OCI-M1 (cell line): Measurements from ENCODE around the gene ADH1A.
"Not testable (repeated sequence)": the region's sequence is repeated elsewhere in the genome, so short reads cannot be mapped to it uniquely, and the experiment has no call there.

Source experiments
- DNase-seq: peaks from one replicate; lab custom pipeline; 2025; lab: John Stamatoyannopoulos, UW

The ADH1A gene

DNA sequence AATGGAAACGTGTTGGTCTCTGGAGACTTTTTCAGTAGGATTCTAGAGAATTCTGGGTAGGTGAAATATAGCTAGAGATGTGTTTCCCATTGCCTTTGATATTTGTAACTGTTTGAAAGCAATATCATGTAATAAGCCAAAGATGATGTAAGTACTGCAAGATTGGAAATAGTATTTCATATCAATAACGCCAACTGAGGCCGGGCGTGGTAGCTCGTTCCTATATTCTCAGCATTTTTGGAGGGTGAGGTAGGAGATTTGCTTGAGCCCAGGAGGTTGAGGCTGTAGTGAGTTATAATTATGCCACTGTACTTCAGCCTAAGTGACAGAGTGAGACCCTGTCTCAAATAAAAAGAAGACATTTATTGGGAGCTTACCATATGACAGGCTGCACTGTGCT is 9.5 kb downstream of the ADH1A start:
- DNase-seq, result no peak

DNA sequence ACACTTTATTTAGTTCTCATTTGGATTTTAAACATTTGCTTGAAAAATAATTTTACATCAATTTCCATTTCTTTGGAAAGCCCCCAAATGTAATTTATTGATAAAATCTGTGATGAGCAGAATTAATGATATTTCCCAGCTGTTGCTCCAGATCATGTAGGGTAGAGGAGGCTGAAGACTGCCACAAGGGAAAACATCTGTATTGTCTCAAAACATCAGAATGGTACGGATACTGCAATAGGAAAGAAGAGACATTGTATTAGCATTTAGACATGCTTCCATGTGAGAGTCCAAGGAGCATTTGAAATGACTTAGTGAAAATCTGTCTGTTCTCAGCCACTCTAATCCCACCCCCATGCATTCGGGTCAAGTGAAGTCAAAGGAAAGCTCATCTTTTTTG is 14.4 kb downstream of the ADH1A start:
- no peak for DNase-seq

DNA sequence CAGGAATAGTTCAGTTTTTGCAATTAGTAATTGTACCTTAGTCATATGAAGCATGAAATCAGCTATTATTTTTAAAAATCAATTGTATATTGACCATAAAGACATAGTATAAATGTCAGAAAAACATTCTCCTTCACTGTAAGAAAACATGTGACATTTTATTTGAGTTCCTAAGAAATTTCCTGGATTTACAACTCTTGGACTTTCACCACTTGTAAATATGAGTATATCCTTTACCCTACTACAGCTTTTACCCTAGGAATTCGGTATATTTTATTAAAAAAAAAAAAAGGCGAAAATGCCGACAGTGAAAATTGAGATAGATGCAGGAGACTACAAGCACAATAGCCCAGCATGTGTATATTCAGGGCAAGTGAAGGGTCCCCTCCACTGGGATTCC is 14.9 kb downstream of the ADH1A start:
- no peak for DNase-seq

DNA sequence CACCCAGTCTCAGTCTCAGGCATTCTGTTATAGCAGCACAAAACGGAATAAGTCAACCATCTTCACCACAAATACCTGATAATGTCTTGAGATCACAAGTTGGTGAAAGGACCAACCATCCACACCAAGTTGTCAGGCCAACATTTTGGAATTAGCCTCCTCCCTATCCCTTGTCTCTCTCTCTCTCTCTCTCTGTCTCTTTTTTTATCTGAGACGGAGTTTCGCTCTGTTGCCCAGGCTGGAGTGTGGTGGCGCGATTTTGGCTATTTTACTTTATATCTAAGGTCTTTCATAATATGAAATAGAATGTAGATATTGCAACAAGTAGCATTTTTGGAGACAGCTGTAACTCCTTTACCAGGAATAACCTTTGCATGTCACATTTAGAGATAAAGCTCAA is 15.7 kb downstream of the ADH1A start:
- DNase-seq, result no peak

DNA sequence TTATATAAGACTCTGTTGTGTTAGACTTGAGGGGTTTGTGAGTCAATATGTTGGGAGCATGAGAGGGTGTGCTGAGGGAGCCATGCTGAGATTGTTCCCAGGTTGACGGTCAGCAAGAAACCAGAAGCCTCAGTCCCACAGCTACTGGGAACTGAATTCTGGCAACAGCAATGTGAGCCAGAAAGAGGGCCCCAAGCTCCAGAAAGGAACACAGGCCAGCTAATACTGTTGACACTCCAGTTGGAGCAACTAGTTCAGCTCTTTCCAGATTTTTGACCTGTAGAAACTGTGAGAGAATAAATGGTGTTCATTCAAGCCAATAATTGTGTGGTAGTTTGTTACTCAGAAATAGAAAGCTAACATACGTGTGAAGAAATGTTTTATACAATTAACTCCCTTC is 17.1 kb downstream of the ADH1A start:
- DNase-seq, result no peak

DNA sequence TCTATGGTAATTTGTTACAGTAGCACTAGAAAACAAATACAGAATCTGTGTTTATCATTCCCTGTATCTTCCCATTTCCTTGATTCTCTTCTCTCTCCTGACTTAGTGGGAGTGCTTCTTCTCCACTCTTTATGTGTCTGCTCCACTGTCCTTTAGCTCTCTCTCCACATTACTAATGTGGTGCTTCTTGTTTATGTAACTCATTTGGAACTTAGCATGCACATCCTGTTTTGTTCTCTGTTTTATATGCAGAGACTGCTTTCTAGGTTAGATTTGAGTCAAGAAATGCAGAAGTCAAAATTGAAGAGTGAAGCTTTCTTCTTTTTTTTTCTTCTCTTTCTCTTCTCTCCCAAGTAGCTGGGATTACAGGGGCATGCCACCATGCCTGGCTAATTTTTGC is 25.9 kb downstream of the ADH1A start:
- DNase-seq, result no peak

DNA sequence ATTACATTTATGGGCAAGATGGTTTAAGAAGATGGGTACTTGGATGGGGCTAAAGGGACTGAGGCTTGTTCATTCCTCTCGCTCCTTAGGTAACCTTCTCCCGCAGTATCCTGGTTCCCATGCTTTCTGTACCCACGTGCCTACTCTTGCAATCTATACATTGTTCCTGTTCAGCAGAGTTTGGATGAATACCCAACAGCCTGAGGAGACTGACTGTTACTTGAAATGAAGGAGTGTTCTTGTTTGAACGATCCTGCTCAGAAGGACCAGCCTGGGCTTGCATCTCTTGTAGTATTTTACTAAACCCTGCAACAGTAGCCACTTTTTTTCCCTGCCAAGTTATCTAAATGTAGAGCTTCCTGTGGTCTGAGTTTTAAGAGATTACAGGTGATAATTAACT is 38.0 kb downstream of the ADH1A start:
- no peak for DNase-seq

DNA sequence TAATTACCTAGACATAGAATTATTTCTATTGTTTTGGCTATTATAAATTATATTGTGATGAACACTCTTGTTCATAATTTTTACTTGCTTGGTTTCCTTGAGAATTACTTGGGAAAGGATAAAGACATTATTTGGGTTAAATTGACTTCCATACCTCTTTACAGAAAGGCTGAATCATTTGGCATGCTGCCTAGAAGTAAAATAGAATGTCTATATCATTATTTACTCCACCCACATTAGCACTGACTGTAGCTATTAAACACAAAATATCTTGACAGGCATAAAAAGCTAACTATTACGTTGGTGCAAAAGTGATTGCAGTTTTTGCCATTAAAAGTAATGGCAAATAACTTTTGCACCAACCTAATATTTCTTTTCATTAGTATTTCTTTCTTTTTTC is 42.1 kb downstream of the ADH1A start:
- DNase-seq, result no peak

DNA sequence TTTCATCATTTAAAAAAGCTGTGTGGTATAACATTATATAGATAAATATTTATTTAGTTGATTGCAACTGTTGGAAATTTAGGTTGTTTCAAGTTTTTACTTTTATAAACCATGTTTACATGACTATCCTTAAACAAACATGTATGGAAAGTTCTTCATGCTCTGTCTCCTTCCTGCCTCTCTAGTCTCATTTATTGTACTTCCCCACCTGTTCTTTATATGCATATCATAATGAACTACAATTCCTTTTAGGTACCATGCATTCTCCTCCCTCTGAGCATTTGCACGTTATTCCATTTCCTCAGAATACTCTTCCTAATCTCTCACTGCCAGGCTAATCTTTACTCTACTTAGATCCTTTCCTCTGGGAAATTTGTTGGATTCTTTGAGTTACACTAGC is 54.8 kb downstream of the ADH1A start:
- DNase-seq, result no peak

DNA sequence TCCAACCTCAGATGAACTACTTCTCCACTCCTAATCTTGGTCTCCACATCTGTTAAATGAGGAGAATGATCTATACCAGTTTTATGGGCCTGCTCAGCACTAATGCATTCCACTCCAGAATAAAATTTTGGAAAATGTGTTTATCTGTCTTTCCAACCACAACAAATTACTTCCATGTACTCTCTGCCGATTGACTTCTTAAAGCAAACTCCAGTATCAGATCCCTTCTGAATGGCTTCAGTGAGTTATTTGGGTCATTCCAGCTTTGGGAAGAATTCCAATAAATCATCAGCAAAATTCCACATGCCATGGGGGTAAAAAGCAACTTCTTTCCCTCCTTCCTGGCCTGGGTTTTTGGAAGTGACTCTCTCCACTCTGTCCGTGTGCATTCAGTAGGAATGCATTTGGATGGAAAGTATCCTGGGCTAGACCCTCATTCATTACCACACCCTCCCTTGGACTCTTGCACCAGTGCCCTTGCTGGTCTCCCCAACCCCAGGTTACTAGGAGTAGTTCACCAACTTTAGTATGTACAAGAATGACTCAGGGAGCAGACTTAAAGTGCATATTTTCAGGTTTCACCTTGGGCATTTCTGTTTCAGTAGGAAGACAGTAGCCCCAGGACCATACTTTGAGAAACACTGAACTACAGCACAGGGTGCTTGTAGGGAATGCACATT is 56.3 kb downstream of the ADH1A start:
- no peak for DNase-seq

DNA sequence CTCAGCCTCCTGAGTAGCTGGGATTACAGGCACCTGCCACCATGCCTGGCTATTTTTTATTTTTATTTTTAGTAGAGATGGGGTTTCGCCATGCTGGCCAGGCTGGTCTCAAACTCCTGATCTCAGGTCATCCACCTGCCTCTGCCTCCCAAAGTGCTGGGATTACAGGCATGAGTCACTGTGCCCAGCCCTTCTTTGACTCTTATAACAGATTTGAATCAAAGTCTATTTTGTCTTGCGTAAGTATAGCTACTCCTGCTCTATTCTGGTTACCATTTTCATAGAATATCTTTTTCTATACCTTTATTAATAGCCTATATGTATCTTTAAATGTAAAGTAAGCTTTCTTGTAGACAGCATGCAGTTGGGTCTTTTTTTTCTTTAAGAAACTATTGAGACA is 57.4 kb downstream of the ADH1A start:
- not testable (repeated sequence) for DNase-seq

DNA sequence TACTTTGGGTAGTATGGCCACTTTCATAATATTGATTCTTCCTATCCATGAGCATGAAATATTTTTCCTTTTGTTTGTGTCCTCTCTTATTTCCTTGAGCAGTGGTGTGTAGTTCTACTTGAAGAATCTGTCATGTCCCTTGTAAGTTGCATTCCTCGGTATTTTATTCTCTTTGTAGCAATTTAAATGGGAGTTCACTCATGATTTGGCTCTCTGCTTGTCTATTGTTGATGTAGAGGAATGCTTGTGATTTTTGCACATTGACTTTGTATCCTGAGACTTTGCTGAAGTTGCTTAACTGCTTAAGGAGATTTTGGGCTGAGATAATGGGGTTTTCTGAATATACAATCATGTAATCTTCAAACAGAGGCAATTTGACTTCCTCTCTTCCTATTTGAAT is 62.1 kb downstream of the ADH1A start:
- DNase-seq, result not testable (repeated sequence)

DNA sequence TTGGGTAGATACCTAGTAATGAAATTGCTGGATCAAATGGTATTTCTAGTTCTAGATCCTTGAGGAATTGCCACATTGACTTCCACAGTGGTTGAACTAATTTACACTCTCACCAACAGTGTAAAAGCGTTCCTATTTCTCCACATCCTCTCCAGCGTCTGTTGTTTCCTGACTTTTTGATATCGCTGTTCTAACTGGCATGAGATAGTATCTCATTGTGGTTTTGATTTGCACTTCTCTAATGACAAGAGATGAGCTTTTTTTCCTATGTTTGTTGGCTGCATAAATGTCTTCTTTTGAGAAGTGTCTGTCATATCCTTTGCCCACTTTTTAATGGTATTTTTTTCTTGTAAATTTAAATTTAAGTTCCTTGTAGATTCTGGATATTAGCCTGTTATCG is 63.1 kb downstream of the ADH1A start:
- DNase-seq, result not testable (repeated sequence)
